Loucy (cell line): ENCODE measurements around the gene CNTNAP2.

ENCODE experiments used
- CTCF ChIP-seq: fragments of 200-600 bp; sonication (generic); conservative IDR thresholded peaks from 2 replicates; pipeline ENCODE4 v1.5.1; 2014; ENCODE audit warnings: mild to moderate bottlenecking, antibody characterized with exemption, low read length
- EZH2phosphoT487 ChIP-seq: fragments of 200-600 bp; IDR thresholded peaks from 2 replicates; pipeline ENCODE4 v1.6.1; 2018; ENCODE audit warnings: antibody characterized with exemption, mild to moderate bottlenecking, moderate library complexity, borderline replicate concordance

- no peak for TF ChIP-seq CTCF
- TF ChIP-seq EZH2phosphoT487, result no peak
Observed at GRCh38 chr7:147567043-147567442, 1450.4 kb downstream of the CNTNAP2 start.
